ENCODE results near the gene JAZF1. TPM values are rescaled to one million over a fixed set of nuclear protein-coding genes. Genes with fewer than 3 reads are reported as not detected.

JAZF1 gene
- total RNA-seq, 1 experiment from 2014 or later: 3.4 TPM

DNA sequence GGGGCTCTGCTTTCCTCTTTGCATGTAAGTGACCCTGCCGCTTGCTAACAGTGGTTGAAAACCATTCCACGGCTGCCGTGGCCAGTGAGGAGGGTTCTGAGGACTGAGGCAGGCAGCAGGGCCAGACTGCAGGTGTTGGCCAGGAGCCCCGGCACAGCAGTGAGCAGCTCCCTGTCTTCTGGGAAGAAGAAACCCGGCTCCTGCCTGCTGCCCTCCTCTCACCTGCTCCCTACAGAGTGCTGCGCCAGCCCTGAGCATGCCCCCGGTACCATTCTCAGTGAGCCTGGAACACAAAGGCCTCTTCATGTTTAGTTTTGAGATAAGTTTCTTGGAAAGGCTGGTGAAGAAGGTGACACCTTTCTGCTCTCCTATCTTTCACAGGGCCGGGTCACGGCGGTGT, 240.7 kb downstream of the JAZF1 start (continued):
- TF ChIP-seq, protein P1, sequence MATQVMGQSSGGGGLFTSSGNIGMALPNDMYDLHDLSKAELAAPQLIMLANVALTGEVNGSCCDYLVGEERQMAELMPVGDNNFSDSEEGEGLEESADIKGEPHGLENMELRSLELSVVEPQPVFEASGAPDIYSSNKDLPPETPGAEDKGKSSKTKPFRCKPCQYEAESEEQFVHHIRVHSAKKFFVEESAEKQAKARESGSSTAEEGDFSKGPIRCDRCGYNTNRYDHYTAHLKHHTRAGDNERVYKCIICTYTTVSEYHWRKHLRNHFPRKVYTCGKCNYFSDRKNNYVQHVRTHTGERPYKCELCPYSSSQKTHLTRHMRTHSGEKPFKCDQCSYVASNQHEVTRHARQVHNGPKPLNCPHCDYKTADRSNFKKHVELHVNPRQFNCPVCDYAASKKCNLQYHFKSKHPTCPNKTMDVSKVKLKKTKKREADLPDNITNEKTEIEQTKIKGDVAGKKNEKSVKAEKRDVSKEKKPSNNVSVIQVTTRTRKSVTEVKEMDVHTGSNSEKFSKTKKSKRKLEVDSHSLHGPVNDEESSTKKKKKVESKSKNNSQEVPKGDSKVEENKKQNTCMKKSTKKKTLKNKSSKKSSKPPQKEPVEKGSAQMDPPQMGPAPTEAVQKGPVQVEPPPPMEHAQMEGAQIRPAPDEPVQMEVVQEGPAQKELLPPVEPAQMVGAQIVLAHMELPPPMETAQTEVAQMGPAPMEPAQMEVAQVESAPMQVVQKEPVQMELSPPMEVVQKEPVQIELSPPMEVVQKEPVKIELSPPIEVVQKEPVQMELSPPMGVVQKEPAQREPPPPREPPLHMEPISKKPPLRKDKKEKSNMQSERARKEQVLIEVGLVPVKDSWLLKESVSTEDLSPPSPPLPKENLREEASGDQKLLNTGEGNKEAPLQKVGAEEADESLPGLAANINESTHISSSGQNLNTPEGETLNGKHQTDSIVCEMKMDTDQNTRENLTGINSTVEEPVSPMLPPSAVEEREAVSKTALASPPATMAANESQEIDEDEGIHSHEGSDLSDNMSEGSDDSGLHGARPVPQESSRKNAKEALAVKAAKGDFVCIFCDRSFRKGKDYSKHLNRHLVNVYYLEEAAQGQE (IDR thresholded peaks at IDR 0.05; ENCODE audit: low read depth): no peak
- TF ChIP-seq SP1 (IDR thresholded peaks at IDR 0.05; ENCODE audit: low read depth): no peak
- TF ChIP-seq CEBPB (IDR thresholded peaks at IDR 0.05; ENCODE audit: low read depth): no peak
- no peak for TF ChIP-seq POLR2A (IDR thresholded peaks at IDR 0.05; ENCODE audit: borderline replicate concordance, extremely low read depth, insufficient read depth, insufficient read length)
- TF ChIP-seq RAD21 (IDR thresholded peaks at IDR 0.05; ENCODE audit: low read depth): no peak
- TF ChIP-seq ZNF274 (IDR thresholded peaks at IDR 0.05; ENCODE audit: low read depth, low read length): no peak

DNA sequence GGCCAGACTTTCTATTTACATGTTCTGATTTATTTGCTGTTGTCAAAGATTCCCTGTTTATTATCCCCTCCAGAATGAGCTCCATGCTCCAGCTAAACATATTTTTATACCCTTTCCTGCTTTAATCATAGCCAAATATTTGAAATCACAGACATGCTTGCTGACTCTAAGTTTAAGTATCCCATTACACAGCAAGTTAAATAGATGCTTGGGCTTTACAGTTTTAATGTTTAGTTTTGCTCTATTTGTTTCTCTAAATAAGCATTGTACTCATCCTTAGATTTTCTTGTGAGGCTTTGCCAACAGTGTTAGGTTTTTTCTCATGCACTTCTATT, 243.9 kb downstream of the JAZF1 start:
- BruUV-seq (replicated peaks): no TSS peak
- Histone ChIP-seq H3K9ac (ENCODE audit: low read length) (no peak overlapping the region), H3K4me2 (ENCODE audit: low read length) (no peak overlapping the region), H3K9me3 (ENCODE audit: control insufficient read depth in 1 of 2, insufficient read depth in 1 of 2, low read depth in 1 of 2, low read length in 2 of 2) (no peaks in the 10 kb centered on the region), H3K36me3 (ENCODE audit: control insufficient read depth in 1 of 2, insufficient read depth in 2 of 2, low read length in 2 of 2) (no peaks in the 10 kb centered on the region), H4K20me1 (ENCODE audit: insufficient read depth) (no peaks in the 10 kb centered on the region), H3K4me1 (ENCODE audit: control insufficient read depth in 1 of 2, insufficient read depth in 2 of 2, low read length in 2 of 2) (peaks cover 0 to 7% of the 10 kb centered on the region in 2 experiments; a peak in 2 of 4 replicates), H2AFZ (ENCODE audit: low read depth, low read length, poor library complexity, severe bottlenecking) (no peak overlapping the region), H3K79me2 (ENCODE audit: insufficient read depth, low read length) (no peaks in the 10 kb centered on the region), H3K4me3 (replicated peaks in 1 of 2; ENCODE audit: low read depth in 1 of 2, low read length in 2 of 2) (no peak overlapping the region), H3K9me2 (ENCODE audit: insufficient read depth) (no peaks in the 10 kb centered on the region), H3K27me3 (ENCODE audit: insufficient read depth, low read length) (no peaks in the 10 kb centered on the region), H3K27ac (ENCODE audit: low read depth, low read length) (no peak overlapping the region)
- intact Hi-C loops (cut with micrococcal nuclease): no loop called here
- ChIA-PET POLR2A (no interaction called here), RAD21 (ENCODE audit: low non-redundant PET in 1 of 2, low total read pairs in 2 of 2, uncharacterized antibody in 2 of 2, unreplicated experiment in 2 of 2) (interaction anchor here in 1 of 2 experiments (1.3 kb wide), 1 partner anchor 157 kb away, joined by 3 read pairs; no protein-coding TSS in a partner anchor), CTCF (interaction anchor here (1.1 to 1.2 kb wide), 2 partner anchors 9 to 16 kb away, joined by 3 read pairs; no protein-coding TSS in a partner anchor)
- TF ChIP-seq SIN3A (IDR thresholded peaks at IDR 0.05; ENCODE audit: low read depth) (no peak), YY1 (IDR thresholded peaks at IDR 0.05; ENCODE audit: extremely low read depth, insufficient replicate concordance, low read depth, low read length) (no peak), CEBPB (IDR thresholded peaks at IDR 0.05; ENCODE audit: low read depth) (no peak), EZH2phosphoT487 (IDR thresholded peaks at IDR 0.05; ENCODE audit: borderline replicate concordance) (no peak), FOSL1 (IDR thresholded peaks at IDR 0.05; ENCODE audit: low read depth) (no peak), POLR2A (IDR thresholded peaks at IDR 0.05; ENCODE audit: borderline replicate concordance, extremely low read depth, insufficient read depth, insufficient read length) (no peak), ELF1 (IDR thresholded peaks at IDR 0.05; ENCODE audit: borderline replicate concordance, low read depth) (no peak)
- TF ChIP-seq, protein P1 (IDR thresholded peaks at IDR 0.05; ENCODE audit: low read depth): no peak
- TF ChIP-seq, protein P2, sequence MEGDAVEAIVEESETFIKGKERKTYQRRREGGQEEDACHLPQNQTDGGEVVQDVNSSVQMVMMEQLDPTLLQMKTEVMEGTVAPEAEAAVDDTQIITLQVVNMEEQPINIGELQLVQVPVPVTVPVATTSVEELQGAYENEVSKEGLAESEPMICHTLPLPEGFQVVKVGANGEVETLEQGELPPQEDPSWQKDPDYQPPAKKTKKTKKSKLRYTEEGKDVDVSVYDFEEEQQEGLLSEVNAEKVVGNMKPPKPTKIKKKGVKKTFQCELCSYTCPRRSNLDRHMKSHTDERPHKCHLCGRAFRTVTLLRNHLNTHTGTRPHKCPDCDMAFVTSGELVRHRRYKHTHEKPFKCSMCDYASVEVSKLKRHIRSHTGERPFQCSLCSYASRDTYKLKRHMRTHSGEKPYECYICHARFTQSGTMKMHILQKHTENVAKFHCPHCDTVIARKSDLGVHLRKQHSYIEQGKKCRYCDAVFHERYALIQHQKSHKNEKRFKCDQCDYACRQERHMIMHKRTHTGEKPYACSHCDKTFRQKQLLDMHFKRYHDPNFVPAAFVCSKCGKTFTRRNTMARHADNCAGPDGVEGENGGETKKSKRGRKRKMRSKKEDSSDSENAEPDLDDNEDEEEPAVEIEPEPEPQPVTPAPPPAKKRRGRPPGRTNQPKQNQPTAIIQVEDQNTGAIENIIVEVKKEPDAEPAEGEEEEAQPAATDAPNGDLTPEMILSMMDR (IDR thresholded peaks at IDR 0.05 in 2 of 3, conservative IDR thresholded peaks at IDR 0.05 in 1 of 3; ENCODE audit: borderline replicate concordance in 1 of 3, insufficient read depth in 1 of 3, low read depth in 2 of 3, low read length in 2 of 3): no peak
- no peak for ATAC-seq
- DNase-seq (ENCODE audit: low read depth, low spot score): no peak
